Measurements from ENCODE around the gene TANC1. TPM values are rescaled to one million over a fixed set of nuclear protein-coding genes. Genes with fewer than 3 reads are reported as not detected.

The TANC1 gene
- total RNA-seq, 6 experiments from 2014 or later = 4.0 to 12.7 (median 11.3) TPM

DNA sequence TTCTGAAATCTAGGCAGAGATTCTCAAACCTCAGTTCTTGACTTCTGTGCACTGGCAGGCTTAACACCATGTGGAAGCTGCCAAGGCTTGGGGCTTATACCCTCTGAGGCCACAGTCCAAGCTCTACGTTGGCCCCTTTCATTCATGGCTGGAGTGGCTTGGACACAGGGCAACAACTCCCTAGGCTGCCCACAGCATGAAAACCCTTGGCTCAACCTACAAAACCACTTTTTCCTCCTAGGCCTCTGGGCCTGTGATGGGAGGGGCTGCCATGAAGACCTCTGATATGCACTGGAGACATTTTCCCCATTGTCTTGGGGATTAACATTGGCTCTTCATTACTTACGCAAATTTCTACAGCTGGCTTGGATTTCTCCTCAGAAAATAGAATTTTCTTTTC is 46.7 kb downstream of the TANC1 start:
- no peak overlapping the region for H3K27ac ChIP-seq
- no peak overlapping the region for H3K4me3 ChIP-seq
- H3K4me1 ChIP-seq = no peaks in the 10 kb centered on the region
- DNase-seq (no peak), ATAC-seq (no peak)
- intact Hi-C loops (cut with DNase I) = no loop called here
- H3K9me3 ChIP-seq = no peaks in the 10 kb centered on the region
- H3K27me3 ChIP-seq = no peaks in the 10 kb centered on the region
- peaks cover 0 to 2% (median 0%) of the 10 kb centered on the region in 4 donors for H3K36me3 ChIP-seq
- TF ChIP-seq CTCF (IDR thresholded peaks at IDR 0.05) (no peak), POLR2A (IDR thresholded peaks at IDR 0.05) (no peak)
- 100% methylated on average over 2 of the region's 2 CpGs for WGBS (ENCODE audit: insufficient coverage, low coverage, low lambda C conversion rate, missing lambda C conversion rate)

- 95% methylated on average over 2 of the region's 2 CpGs for WGBS (ENCODE audit: insufficient coverage, low coverage, low lambda C conversion rate, missing lambda C conversion rate)
- intact Hi-C loops (cut with DNase I) = no loop called here
Observed at GRCh38 chr2:159015823-159016222, 47.4 kb downstream of the TANC1 start.

GRCh38 chr2:159017837-159018236 is 49.4 kb downstream of the TANC1 start:
- TF ChIP-seq CTCF (IDR thresholded peaks at IDR 0.05) (no peak), POLR2A (IDR thresholded peaks at IDR 0.05) (no peak)
- intact Hi-C loops (cut with DNase I) = no loop called here
- DNase-seq (no peak), ATAC-seq (no peak)
- WGBS (ENCODE audit: insufficient coverage, low coverage, low lambda C conversion rate, missing lambda C conversion rate) = 76% methylated on average over 5 of the region's 5 CpGs
- Histone ChIP-seq H3K9me3 (no peaks in the 10 kb centered on the region), H3K36me3 (peaks cover 0 to 2% (median 0%) of the 10 kb centered on the region in 4 donors), H3K4me3 (no peak overlapping the region), H3K27ac (no peak overlapping the region), H3K27me3 (no peaks in the 10 kb centered on the region), H3K4me1 (no peaks in the 10 kb centered on the region)

More at GRCh38 chr2:159015823-159016222, 47.4 kb downstream of the TANC1 start:
- no peak for ATAC-seq
- Histone ChIP-seq H3K9me3 (no peaks in the 10 kb centered on the region), H3K27me3 (no peaks in the 10 kb centered on the region), H3K4me1 (no peaks in the 10 kb centered on the region), H3K27ac (no peak overlapping the region), H3K36me3 (peaks cover 0 to 2% (median 0%) of the 10 kb centered on the region in 4 donors), H3K4me3 (no peak overlapping the region)
- TF ChIP-seq CTCF (IDR thresholded peaks at IDR 0.05) = no peak
- no peak for TF ChIP-seq POLR2A (IDR thresholded peaks at IDR 0.05)
- DNase-seq = no peak

- H3K27ac ChIP-seq = no peak overlapping the region
- intact Hi-C loops (cut with DNase I) = no loop called here
- 72% methylated on average over 3 of the region's 6 CpGs for WGBS (ENCODE audit: insufficient coverage, low coverage, low lambda C conversion rate, missing lambda C conversion rate)
- no peak overlapping the region for H3K4me3 ChIP-seq
- no peaks in the 10 kb centered on the region for H3K9me3 ChIP-seq
- TF ChIP-seq POLR2A (IDR thresholded peaks at IDR 0.05) (no peak), CTCF (IDR thresholded peaks at IDR 0.05) (no peak)
- no peak for DNase-seq
- peaks cover 0 to 2% (median 0%) of the 10 kb centered on the region in 4 donors for H3K36me3 ChIP-seq
- no peaks in the 10 kb centered on the region for H3K27me3 ChIP-seq
- no peak for ATAC-seq
- no peaks in the 10 kb centered on the region for H3K4me1 ChIP-seq
Observed at GRCh38 chr2:159019021-159019420, 50.6 kb downstream of the TANC1 start.

DNA sequence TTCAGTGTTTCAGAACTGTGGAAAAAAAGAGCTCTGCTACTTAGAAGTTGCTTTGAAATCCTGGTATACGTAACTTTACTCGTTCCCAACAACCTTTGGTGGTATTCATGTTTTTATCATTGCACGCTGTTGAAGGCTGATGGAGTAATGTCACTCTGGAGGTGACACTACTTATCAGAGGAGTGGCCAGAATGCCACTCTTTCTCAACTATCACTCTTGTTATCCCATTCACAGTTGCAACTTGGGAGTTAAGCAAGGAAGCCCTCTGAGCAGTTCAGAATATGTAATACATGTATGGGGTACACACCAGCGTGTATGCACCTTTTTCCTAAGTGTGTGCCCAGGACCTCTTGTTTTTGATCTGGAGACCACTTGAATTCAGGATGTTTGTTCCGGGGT is 53.6 kb downstream of the TANC1 start:
- 66% methylated on average over 5 of the region's 5 CpGs for WGBS (ENCODE audit: insufficient coverage, low coverage, low lambda C conversion rate, missing lambda C conversion rate)
- no peak for DNase-seq
- H3K27me3 ChIP-seq = no peaks in the 10 kb centered on the region
- H3K27ac ChIP-seq = no peak overlapping the region
- H3K4me3 ChIP-seq = no peak overlapping the region
- intact Hi-C loops (cut with DNase I) = no loop called here
- TF ChIP-seq POLR2A (IDR thresholded peaks at IDR 0.05) = no peak
- no peak for TF ChIP-seq CTCF (IDR thresholded peaks at IDR 0.05)
- H3K36me3 ChIP-seq = no peaks in the 10 kb centered on the region
- no peaks in the 10 kb centered on the region for H3K4me1 ChIP-seq
- no peak for ATAC-seq
- no peaks in the 10 kb centered on the region for H3K9me3 ChIP-seq

Data from right lobe of liver (tissue), 6 donors.